Measurements from ENCODE around the gene CIITA.
"Not testable (repeated sequence)": the region's sequence is repeated elsewhere in the genome, so short reads cannot be mapped to it uniquely, and the experiment has no call there.

The CIITA gene

GRCh38 chr16:10876799-10877341 is at the start of gene CIITA:
CIITA (plus strand) TSS chr16:10877202; CDS start chr16:10877331, 129 bp downstream.
- DNase-seq (ENCODE audit: low read depth, low spot score), result no peak

- no peak for DNase-seq (ENCODE audit: low read depth, low spot score)
Measured at GRCh38 chr16:10827691-10828341, 49.2 kb upstream of the CIITA start.

- DNase-seq (ENCODE audit: low read depth, low spot score), result no peak
Measured at GRCh38 chr16:10828851-10829366, 48.1 kb upstream of the CIITA start.

GRCh38 chr16:10829390-10830098 is 47.5 kb upstream of the CIITA start:
- DNase-seq (ENCODE audit: low read depth, low spot score), result not testable (repeated sequence)

- DNase-seq (ENCODE audit: low read depth, low spot score), result not testable (repeated sequence)
Measured at GRCh38 chr16:10830240-10830639, 46.8 kb upstream of the CIITA start.

- DNase-seq (ENCODE audit: low read depth, low spot score), result no peak
Measured at GRCh38 chr16:10831894-10832886, 44.8 kb upstream of the CIITA start.

- DNase-seq (ENCODE audit: low read depth, low spot score), result no peak
Measured at GRCh38 chr16:10833271-10833670, 43.7 kb upstream of the CIITA start.

GRCh38 chr16:10834130-10834529 is 42.9 kb upstream of the CIITA start:
- DNase-seq (ENCODE audit: low read depth, low spot score), result no peak

- DNase-seq (ENCODE audit: low read depth, low spot score), result no peak
Measured at GRCh38 chr16:10834766-10835165, 42.2 kb upstream of the CIITA start.

GRCh38 chr16:10835281-10835931 is 41.6 kb upstream of the CIITA start:
- DNase-seq (ENCODE audit: low read depth, low spot score), result no peak

GRCh38 chr16:10836174-10836853 is 40.7 kb upstream of the CIITA start:
- DNase-seq (ENCODE audit: low read depth, low spot score), result no peak

- no peak for DNase-seq (ENCODE audit: low read depth, low spot score)
Measured at GRCh38 chr16:10838621-10839278, 38.3 kb upstream of the CIITA start.

GRCh38 chr16:10839279-10839666 is 37.7 kb upstream of the CIITA start:
- DNase-seq (ENCODE audit: low read depth, low spot score), result no peak

- no peak for DNase-seq (ENCODE audit: low read depth, low spot score)
Measured at GRCh38 chr16:10840703-10841102, 36.3 kb upstream of the CIITA start.

GRCh38 chr16:10846213-10846998 is 30.6 kb upstream of the CIITA start:
- no peak for DNase-seq (ENCODE audit: low read depth, low spot score)

- DNase-seq (ENCODE audit: low read depth, low spot score), result no peak
Measured at GRCh38 chr16:10847176-10847575, 29.8 kb upstream of the CIITA start.

- no peak for DNase-seq (ENCODE audit: low read depth, low spot score)
Measured at GRCh38 chr16:10849736-10850477, 27.1 kb upstream of the CIITA start.

GRCh38 chr16:10850478-10850850 is 26.5 kb upstream of the CIITA start:
- DNase-seq (ENCODE audit: low read depth, low spot score), result no peak
